CD4-positive, alpha-beta T cell (primary cell): ENCODE measurements around the gene RLN3. TPM values are rescaled to one million over a fixed set of nuclear protein-coding genes. Genes with fewer than 3 reads are reported as not detected.

Experiments used
- ATAC-seq: fragments of 200-7000 bp; cut with Tn5 transposase; one replicate; pipeline ENCODE4 v1.10.0; 2022; ENCODE audit warnings: mild to moderate bottlenecking; ENCODE audit not compliant: poor library complexity
- CTCF ChIA-PET: fragments of 350-600 bp; sonication (Branson Sonifier 250); formaldehyde crosslinking; loops from one replicate; lab custom pipeline; 2021; ENCODE audit warnings: antibody characterized with exemption, inconsistent platforms; lab: Charles Lee
- POLR2A ChIA-PET: fragments of 350-600 bp; sonication (Branson Sonifier 250); formaldehyde crosslinking; loops from one replicate; lab custom pipeline; 2021; ENCODE audit warnings: antibody characterized with exemption, inconsistent platforms; lab: Charles Lee
- DNase-seq, 14 experiments: peaks; one replicate each; pipeline ENCODE4 v3.0.0-alpha.2; 2013 to 2020; ENCODE audit warnings: mixed read lengths in 2 of 14
- H3K27ac ChIP-seq, 2 donors: one replicate each; pipeline versions ENCODE4 v1.5.1 to v1.7.0; 2013; ENCODE audit warnings: low read length in 2 of 2, low read depth in 1 of 2, mild to moderate bottlenecking in 1 of 2
- H3K27me3 ChIP-seq, 2 experiments: 1 replicate in 1 of 2; 2 replicates in 1 of 2; pipeline versions ENCODE4 v1.6.1 to v1.7.0; 2013; ENCODE audit warnings: low read length in 2 of 2, control low read depth in 1 of 2, mild to moderate bottlenecking in 1 of 2, moderate library complexity in 1 of 2; ENCODE audit not compliant: insufficient read depth in 2 of 2, control insufficient read depth in 1 of 2
- H3K36me3 ChIP-seq: one replicate; pipeline ENCODE4 v1.6.1; 2013; ENCODE audit warnings: low read length, control low read depth; ENCODE audit not compliant: insufficient read depth
- H3K4me1 ChIP-seq: one replicate; pipeline ENCODE4 v1.6.1; 2013; ENCODE audit warnings: low read length, control low read depth; ENCODE audit not compliant: insufficient read depth
- H3K4me3 ChIP-seq: one replicate; pipeline ENCODE4 v1.5.1; 2013; ENCODE audit warnings: mild to moderate bottlenecking, low read length, moderate library complexity
- H3K9me3 ChIP-seq, 2 experiments: 1 replicate in 1 of 2; 2 replicates in 1 of 2; pipeline versions ENCODE4 v1.6.1 to v1.7.0; 2013; ENCODE audit warnings: low read length in 2 of 2, mild to moderate bottlenecking in 2 of 2, control low read depth in 1 of 2, moderate library complexity in 1 of 2; ENCODE audit not compliant: control insufficient read depth in 1 of 2, insufficient read depth in 1 of 2
- H3K27ac Mint-ChIP-seq: one replicate; pipeline ENCODE4 v1.8.0; 2020; ENCODE audit warnings: mixed read lengths
- H3K27me3 Mint-ChIP-seq: one replicate; pipeline ENCODE4 v1.8.0; 2021; ENCODE audit warnings: mixed read lengths
- H3K36me3 Mint-ChIP-seq: one replicate; pipeline ENCODE4 v1.8.0; 2021; ENCODE audit warnings: low read depth, mixed read lengths
- H3K4me1 Mint-ChIP-seq: one replicate; pipeline ENCODE4 v1.8.0; 2021; ENCODE audit warnings: low read depth, mixed read lengths
- H3K4me3 Mint-ChIP-seq: one replicate; pipeline ENCODE4 v1.8.0; 2020; ENCODE audit warnings: mild to moderate bottlenecking, mixed read lengths
- H3K9me3 Mint-ChIP-seq: one replicate; pipeline ENCODE4 v1.8.0; 2020; ENCODE audit warnings: mixed read lengths
- intact Hi-C, 2 experiments: fragments of 100-400 bp; cut with DNase I in 1 of 2; cut with micrococcal nuclease in 1 of 2; formaldehyde crosslinking; loops; one replicate each; pipeline versions ENCODE4 v1.15.1 to v1.9.0; 2023 to 2025; cut with DNase I, micrococcal nuclease
- total RNA-seq, 174 experiments: library from RNA in 2 of 174; stranded (reverse) in 2 of 174; gene quantifications; one replicate each; pipeline ENCODE4 v1.2.3 and lab custom pipeline; 2021 to 2026
- TF ChIP-seq, protein P1 (sequence below): fragments of 200-600 bp; IDR thresholded peaks from one replicate; pipeline ENCODE4 v1.8.0; 2022; ENCODE audit warnings: antibody characterized with exemption, mild to moderate bottlenecking

The RLN3 gene
- total RNA-seq, 2 experiments from 2014 or later = not detected

DNA sequence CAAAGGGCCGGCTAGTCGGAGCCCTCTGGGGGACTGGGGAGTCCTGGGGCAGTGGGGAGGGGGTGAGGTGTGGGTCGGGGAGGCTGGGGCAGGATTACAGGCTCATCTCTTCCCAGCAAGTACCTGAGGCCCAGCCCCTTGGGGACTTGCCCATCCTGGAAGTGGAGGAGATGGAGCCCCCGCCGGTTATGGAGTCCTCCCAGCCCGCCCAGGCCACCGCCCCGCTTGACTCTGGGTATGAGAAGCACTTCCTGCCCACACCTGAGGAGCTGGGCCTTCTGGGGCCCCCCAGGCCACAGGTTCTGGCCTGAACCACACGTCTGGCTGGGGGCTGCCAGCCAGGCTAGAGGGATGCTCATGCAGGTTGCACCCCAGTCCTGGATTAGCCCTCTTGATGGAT, 24.0 kb downstream of the RLN3 start:
- H3K27ac ChIP-seq = no peak overlapping the region
- H3K9me3 ChIP-seq = peaks cover 0 to 14% of the 10 kb centered on the region in 2 experiments
- TF ChIP-seq, protein P1, sequence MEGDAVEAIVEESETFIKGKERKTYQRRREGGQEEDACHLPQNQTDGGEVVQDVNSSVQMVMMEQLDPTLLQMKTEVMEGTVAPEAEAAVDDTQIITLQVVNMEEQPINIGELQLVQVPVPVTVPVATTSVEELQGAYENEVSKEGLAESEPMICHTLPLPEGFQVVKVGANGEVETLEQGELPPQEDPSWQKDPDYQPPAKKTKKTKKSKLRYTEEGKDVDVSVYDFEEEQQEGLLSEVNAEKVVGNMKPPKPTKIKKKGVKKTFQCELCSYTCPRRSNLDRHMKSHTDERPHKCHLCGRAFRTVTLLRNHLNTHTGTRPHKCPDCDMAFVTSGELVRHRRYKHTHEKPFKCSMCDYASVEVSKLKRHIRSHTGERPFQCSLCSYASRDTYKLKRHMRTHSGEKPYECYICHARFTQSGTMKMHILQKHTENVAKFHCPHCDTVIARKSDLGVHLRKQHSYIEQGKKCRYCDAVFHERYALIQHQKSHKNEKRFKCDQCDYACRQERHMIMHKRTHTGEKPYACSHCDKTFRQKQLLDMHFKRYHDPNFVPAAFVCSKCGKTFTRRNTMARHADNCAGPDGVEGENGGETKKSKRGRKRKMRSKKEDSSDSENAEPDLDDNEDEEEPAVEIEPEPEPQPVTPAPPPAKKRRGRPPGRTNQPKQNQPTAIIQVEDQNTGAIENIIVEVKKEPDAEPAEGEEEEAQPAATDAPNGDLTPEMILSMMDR = no peak
- H3K9me3 Mint-ChIP-seq = no peaks in the 10 kb centered on the region
- no peak overlapping the region for H3K4me3 Mint-ChIP-seq
- peaks cover 8% of the 10 kb centered on the region for H3K4me1 ChIP-seq
- no peak overlapping the region for H3K4me3 ChIP-seq
- ATAC-seq (no peak), DNase-seq (no peak)
- intact Hi-C loops = no loop called here
- H3K36me3 ChIP-seq = peaks cover 49% of the 10 kb centered on the region
- peaks cover 63% of the 10 kb centered on the region for H3K36me3 Mint-ChIP-seq
- ChIA-PET CTCF (interaction anchor here (1.4 kb wide), 1 partner anchor 28 kb away, joined by 3 read pairs; no protein-coding TSS in a partner anchor), POLR2A (interaction anchor here (1.2 kb wide), 1 partner anchor 85 kb away, joined by 4 read pairs; the partner anchor contains the start of gene ASF1B)
- no peaks in the 10 kb centered on the region for H3K27me3 Mint-ChIP-seq
- H3K27ac Mint-ChIP-seq = peak overlapping the region; percentile 27
- H3K27me3 ChIP-seq = no peaks in the 10 kb centered on the region
- peaks cover 16% of the 10 kb centered on the region for H3K4me1 Mint-ChIP-seq

DNA sequence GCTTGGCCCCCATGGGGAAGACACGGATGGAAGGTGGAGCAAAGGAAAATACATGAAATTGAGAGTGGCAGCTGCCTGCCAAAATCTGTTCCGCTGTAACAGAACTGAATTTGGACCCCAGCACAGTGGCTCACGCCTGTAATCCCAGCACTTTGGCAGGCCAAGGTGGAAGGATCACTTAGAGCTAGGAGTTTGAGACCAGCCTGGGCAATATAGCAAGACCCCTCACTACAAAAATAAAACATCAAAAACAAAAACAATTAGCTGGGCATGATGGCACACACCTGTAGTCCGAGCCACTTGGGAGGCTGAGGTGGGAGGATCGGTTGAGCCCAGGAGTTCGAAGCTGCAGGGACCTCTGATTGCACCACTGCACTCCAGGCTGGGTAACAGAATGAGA, 24.5 kb downstream of the RLN3 start:
- Mint-ChIP-seq H3K27me3 (no peaks in the 10 kb centered on the region), H3K36me3 (peaks cover 58% of the 10 kb centered on the region), H3K4me1 (peaks cover 16% of the 10 kb centered on the region), H3K27ac (peak overlapping the region; percentile 27), H3K9me3 (no peaks in the 10 kb centered on the region), H3K4me3 (no peak overlapping the region)
- TF ChIP-seq, protein P1 = no peak
- DNase-seq = no peak
- Histone ChIP-seq H3K4me1 (peaks cover 12% of the 10 kb centered on the region), H3K27ac (no peak overlapping the region), H3K27me3 (no peaks in the 10 kb centered on the region), H3K36me3 (peaks cover 47% of the 10 kb centered on the region), H3K4me3 (no peak overlapping the region), H3K9me3 (peaks cover 0 to 14% of the 10 kb centered on the region in 2 experiments)
- no peak for ATAC-seq
- ChIA-PET POLR2A (interaction anchor here (0.8 to 1.2 kb wide), 4 partner anchors 20 to 171 kb away, joined by 3 to 4 read pairs (median 4); partner anchors contain the start of genes ASF1B and IL27RA), CTCF (interaction anchor here (0.8 to 1.4 kb wide), 2 partner anchors 19 to 27 kb away, joined by 3 to 4 read pairs; no protein-coding TSS in a partner anchor)
- intact Hi-C loops = no loop called here

DNA sequence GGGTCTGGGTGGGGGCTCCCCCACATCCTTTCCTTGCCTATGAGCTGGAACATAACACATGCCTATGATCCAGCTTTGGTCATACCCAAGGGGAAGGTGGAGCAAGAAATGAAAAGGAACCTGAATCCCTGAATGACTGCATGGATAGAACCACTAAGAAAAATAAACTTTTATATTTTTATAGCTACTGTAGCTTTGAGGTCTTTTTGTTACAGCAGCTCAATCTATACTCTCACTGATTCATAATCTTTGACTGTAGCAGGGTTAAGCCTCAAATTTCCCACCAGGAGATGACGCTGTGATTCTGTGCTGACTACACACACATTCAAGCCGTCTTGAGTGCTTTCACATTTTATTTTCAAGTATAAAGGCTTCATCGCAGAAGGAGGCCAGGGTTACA, 25.1 kb downstream of the RLN3 start:
- intact Hi-C loops = no loop called here
- Mint-ChIP-seq H3K27me3 (peaks cover 5% of the 10 kb centered on the region), H3K27ac (peak overlapping the region; percentile 27), H3K9me3 (no peaks in the 10 kb centered on the region), H3K36me3 (peaks cover 57% of the 10 kb centered on the region), H3K4me3 (no peak overlapping the region), H3K4me1 (peaks cover 16% of the 10 kb centered on the region)
- Histone ChIP-seq H3K36me3 (peaks cover 45% of the 10 kb centered on the region), H3K27me3 (peaks cover 3 to 4% of the 10 kb centered on the region in 2 experiments), H3K27ac (no peak overlapping the region), H3K4me1 (peaks cover 17% of the 10 kb centered on the region), H3K9me3 (peaks cover 0 to 14% of the 10 kb centered on the region in 2 experiments), H3K4me3 (no peak overlapping the region)
- CTCF ChIA-PET = interaction anchor here (0.8 to 1.4 kb wide), 3 partner anchors 19 to 93 kb away, joined by 3 to 4 read pairs (median 3); no protein-coding TSS in a partner anchor
- TF ChIP-seq, protein P1 = no peak
- POLR2A ChIA-PET = interaction anchor here (0.8 to 1.2 kb wide), 5 partner anchors 21 to 171 kb away, joined by 3 to 4 read pairs (median 4); partner anchors contain the start of genes ASF1B and IL27RA
- ATAC-seq (no peak), DNase-seq (no peak)
